Gastroesophageal sphincter (tissue), 4 donors: Measurements from ENCODE around the gene SCYGR4. TPM values are rescaled to one million over a fixed set of nuclear protein-coding genes. Genes with fewer than 3 reads are reported as not detected.

Source experiments
- ATAC-seq: fragments of 150-250 bp; one replicate; pipeline ENCODE4 v1.9.1; 2016; ENCODE audit warnings: mild to moderate bottlenecking, moderate library complexity
- H3K27ac ChIP-seq, 4 donors: fragments of 200-600 bp; sonication (generic) in 3 of 4; 1 replicate in 3 of 4; 2 replicates in 1 of 4; pipeline ENCODE4 v1.5.1; 2016 to 2019
- H3K27me3 ChIP-seq: fragments of 200-600 bp; sonication (generic); one replicate; pipeline ENCODE4 v1.5.1; 2019
- H3K36me3 ChIP-seq, 2 donors: fragments of 200-600 bp; sonication (generic); one replicate each; pipeline ENCODE4 v1.5.1; 2019; ENCODE audit warnings: control low read depth in 1 of 2
- H3K4me1 ChIP-seq, 3 donors: fragments of 200-600 bp; sonication (generic); 1 replicate in 2 of 3; 2 replicates in 1 of 3; pipeline ENCODE4 v1.5.1; 2016 to 2019; ENCODE audit warnings: control low read depth in 2 of 3
- H3K4me3 ChIP-seq, 2 donors: fragments of 200-600 bp; sonication (generic); one replicate each; pipeline ENCODE4 v1.5.1; 2019; ENCODE audit warnings: mild to moderate bottlenecking in 1 of 2, moderate library complexity in 1 of 2
- H3K9me3 ChIP-seq, 3 donors: fragments of 200-600 bp; sonication (generic); one replicate each; pipeline ENCODE4 v1.5.1; 2017 to 2019; ENCODE audit warnings: control low read depth in 2 of 3
- CTCF ChIP-seq, 4 experiments: fragments of 200-600 bp in 2 of 4; fragments of 450-650 bp in 2 of 4; sonication (generic) in 1 of 4; IDR thresholded peaks; one replicate each; pipeline ENCODE4 v1.5.1; 2017 to 2019; ENCODE audit warnings: antibody characterized with exemption in 4 of 4, mild to moderate bottlenecking in 2 of 4, moderate library complexity in 2 of 4
- EP300 ChIP-seq: sonication (generic); formaldehyde crosslinking; IDR thresholded peaks from one replicate; pipeline ENCODE4 v1.6.1; 2017; ENCODE audit warnings: antibody characterized with exemption, mild to moderate bottlenecking
- POLR2A ChIP-seq, 2 donors: fragments of 450-650 bp; IDR thresholded peaks; one replicate each; pipeline ENCODE4 v1.6.1; 2017; ENCODE audit warnings: antibody characterized with exemption in 2 of 2, mild to moderate bottlenecking in 2 of 2, moderate library complexity in 1 of 2
- POLR2AphosphoS5 ChIP-seq: sonication (generic); formaldehyde crosslinking; IDR thresholded peaks from one replicate; pipeline ENCODE4 v1.6.1; 2017; ENCODE audit warnings: antibody characterized with exemption
- WGBS, 2 donors: methylation state at CpG; one replicate each; pipeline ENCODE4 v1.1.5; 2018; ENCODE audit warnings: low coverage in 1 of 2; 5-methylcytosine and 5-hydroxymethylcytosine counted together
- total RNA-seq, 4 donors: library from RNA; depleted of rRNA; stranded (reverse); fragments of >200 nt; gene quantifications; one replicate each; pipeline ENCODE4 v1.1.0, GENCODE V29; 2016

SCYGR4 gene
- total RNA-seq, 4 donors from 2014 or later = 0.62 TPM; not detected in 3

GRCh38 chr2:227613272-227613660 lies 4.0 kb upstream of the SCYGR4 start:
- Histone ChIP-seq H3K9me3 (no peaks in the 10 kb centered on the region), H3K4me3 (no peak overlapping the region), H3K27ac (no peak overlapping the region), H3K4me1 (no peaks in the 10 kb centered on the region), H3K36me3 (no peaks in the 10 kb centered on the region), H3K27me3 (peaks cover 3% of the 10 kb centered on the region)
- WGBS, 2 donors = 69% methylated on average over 4 of the region's 4 CpGs; no CpG with 5 or more reads in 1 of the 2 donors
- no peak for ATAC-seq
- TF ChIP-seq POLR2AphosphoS5 = no peak
- TF ChIP-seq EP300 = no peak
- no peak for TF ChIP-seq CTCF (IDR thresholded peaks at IDR 0.05)
- TF ChIP-seq POLR2A (IDR thresholded peaks at IDR 0.05) = no peak

- no peak for ATAC-seq
- no peak overlapping the region for H3K27ac ChIP-seq
- no peaks in the 10 kb centered on the region for H3K4me1 ChIP-seq
- TF ChIP-seq POLR2AphosphoS5 (no peak), POLR2A (IDR thresholded peaks at IDR 0.05) (no peak), EP300 (no peak), CTCF (IDR thresholded peaks at IDR 0.05) (no peak)
- H3K36me3 ChIP-seq = no peaks in the 10 kb centered on the region
- H3K27me3 ChIP-seq = peaks cover 3% of the 10 kb centered on the region
- no peaks in the 10 kb centered on the region for H3K9me3 ChIP-seq
- 50 to 80% methylated on average over 1 of the region's 4 CpGs for WGBS, 2 donors
- H3K4me3 ChIP-seq = no peak overlapping the region
Observed at GRCh38 chr2:227614246-227614645, 3.1 kb upstream of the SCYGR4 start.

GRCh38 chr2:227614740-227615139 lies 2.6 kb upstream of the SCYGR4 start, which contains the start of gene SCYGR3:
SCYGR3 (minus strand) TSS chr2:227614840; CDS start chr2:227614840, 0 bp downstream.
- Histone ChIP-seq H3K9me3 (no peaks in the 10 kb centered on the region), H3K27ac (no peak within 1 kb of the TSS), H3K4me3 (no peak within 1 kb of the TSS), H3K27me3 (peaks cover 3% of the 10 kb centered on the region), H3K36me3 (no peaks in the 10 kb centered on the region), H3K4me1 (no peaks in the 10 kb centered on the region)
- TF ChIP-seq CTCF (IDR thresholded peaks at IDR 0.05) (no peak), POLR2A (IDR thresholded peaks at IDR 0.05) (no peak), EP300 (no peak), POLR2AphosphoS5 (no peak)
- no peak for ATAC-seq
- WGBS, 2 donors = 71% methylated on average over 1 of the region's 4 CpGs; no CpG with 5 or more reads in 1 of the 2 donors

GRCh38 chr2:227615181-227615580 lies 2.1 kb upstream of the SCYGR4 start:
- TF ChIP-seq CTCF (IDR thresholded peaks at IDR 0.05) (no peak), EP300 (no peak), POLR2AphosphoS5 (no peak), POLR2A (IDR thresholded peaks at IDR 0.05) (no peak)
- 60 to 82% methylated on average over 1 to 4 of the region's 4 CpGs for WGBS, 2 donors
- Histone ChIP-seq H3K4me1 (no peaks in the 10 kb centered on the region), H3K36me3 (no peaks in the 10 kb centered on the region), H3K4me3 (no peak overlapping the region), H3K27ac (no peak overlapping the region), H3K9me3 (no peaks in the 10 kb centered on the region), H3K27me3 (peaks cover 3% of the 10 kb centered on the region)
- no peak for ATAC-seq

GRCh38 chr2:227615906-227616305 lies 1.4 kb upstream of the SCYGR4 start:
- Histone ChIP-seq H3K27ac (no peak overlapping the region), H3K4me1 (no peaks in the 10 kb centered on the region), H3K4me3 (no peak overlapping the region), H3K36me3 (no peaks in the 10 kb centered on the region), H3K27me3 (peaks cover 3% of the 10 kb centered on the region), H3K9me3 (no peaks in the 10 kb centered on the region)
- no peak for ATAC-seq
- no peak for TF ChIP-seq CTCF (IDR thresholded peaks at IDR 0.05)
- no peak for TF ChIP-seq EP300
- no peak for TF ChIP-seq POLR2A (IDR thresholded peaks at IDR 0.05)
- no peak for TF ChIP-seq POLR2AphosphoS5
- 51 to 80% methylated on average over 1 to 5 of the region's 5 CpGs for whole genome bisulfite sequencing, 2 donors
